Activated T-cell treated with anti-CD3 and anti-CD28 coated beads for 24 hours (primary cell): Measurements from ENCODE around the gene HDAC4.

Source experiments
- DNase-seq: peaks from one replicate; pipeline ENCODE4 v3.0.0-alpha.2; 2020; ENCODE audit warnings: low read depth

Gene HDAC4

DNA sequence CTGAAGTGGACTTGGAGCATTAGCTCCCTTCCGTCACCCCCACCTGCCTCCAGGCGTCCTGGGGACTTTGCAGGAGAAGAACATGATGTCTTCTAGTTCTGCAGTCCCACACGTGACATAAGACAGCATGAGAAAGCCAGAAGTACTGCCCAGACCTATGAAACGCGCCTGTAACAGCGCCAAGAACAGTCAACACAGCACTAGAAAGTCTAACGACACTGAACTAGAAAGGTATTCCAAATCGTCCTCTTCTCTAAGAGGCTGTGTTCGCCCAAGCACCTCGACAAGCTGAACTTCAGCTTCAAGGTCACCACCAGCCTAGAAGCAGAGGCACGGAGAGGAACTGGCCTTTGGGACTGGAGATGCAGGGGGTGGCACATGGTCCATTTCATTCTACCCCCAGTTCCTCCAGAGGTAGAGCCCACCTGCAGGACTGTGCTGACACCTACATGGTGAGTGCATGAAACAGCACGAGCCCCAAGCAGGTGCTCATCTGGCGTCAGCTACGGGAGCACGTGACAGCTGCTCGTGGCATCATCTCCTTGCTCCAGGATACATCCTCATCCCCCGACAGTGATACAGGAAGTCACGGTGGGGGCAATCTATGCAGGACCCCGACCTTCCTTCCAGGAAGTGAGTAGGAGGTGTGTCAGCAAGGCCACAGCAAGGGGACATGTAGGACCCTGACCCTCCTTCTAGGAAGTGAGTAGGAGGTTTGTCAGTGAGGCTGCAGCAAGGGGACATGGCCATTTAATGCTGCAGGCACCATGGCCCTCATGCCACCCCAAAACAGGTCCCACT lies 3.7 kb downstream of the HDAC4 start:
- DNase-seq: no peak

DNA sequence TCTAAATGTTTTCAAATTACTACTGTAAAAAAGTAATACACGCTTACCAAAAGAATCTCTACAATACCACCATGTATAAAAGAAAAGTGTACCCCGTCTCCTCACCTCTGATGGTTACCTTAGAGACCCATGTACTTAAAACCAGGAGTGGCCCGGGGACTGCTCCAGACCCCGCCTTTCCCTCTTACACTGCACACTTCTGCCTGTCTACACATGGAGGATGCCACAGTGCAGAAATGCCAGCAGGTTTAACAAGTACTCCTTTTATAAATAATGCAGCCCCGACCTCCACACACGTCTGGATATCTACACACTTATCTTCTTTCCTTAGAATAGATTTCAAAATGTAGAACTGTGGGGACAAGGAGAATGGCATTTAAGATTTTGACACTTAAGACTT lies 5.3 kb downstream of the HDAC4 start:
- DNase-seq: no peak

DNA sequence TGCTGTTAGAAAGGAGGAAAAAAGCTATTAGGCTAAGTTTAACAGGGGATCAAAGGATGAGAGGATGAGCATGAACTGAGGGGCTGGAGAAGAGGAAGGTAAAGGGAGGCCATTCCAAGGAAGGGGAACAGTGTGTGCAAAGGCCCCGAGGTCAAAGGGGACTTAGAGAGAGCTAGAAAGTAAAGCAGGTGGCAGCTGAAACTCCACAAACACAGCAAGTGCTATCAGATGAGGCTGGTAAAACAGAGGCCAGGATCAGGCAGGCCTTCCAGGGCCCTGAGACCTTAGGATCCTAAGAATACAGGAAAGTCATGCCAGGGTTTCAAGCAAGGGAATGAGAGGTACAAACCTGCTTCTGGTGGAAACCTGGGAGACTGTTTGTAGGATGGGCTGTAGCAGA lies 5.8 kb downstream of the HDAC4 start:
- no peak for DNase-seq

DNA sequence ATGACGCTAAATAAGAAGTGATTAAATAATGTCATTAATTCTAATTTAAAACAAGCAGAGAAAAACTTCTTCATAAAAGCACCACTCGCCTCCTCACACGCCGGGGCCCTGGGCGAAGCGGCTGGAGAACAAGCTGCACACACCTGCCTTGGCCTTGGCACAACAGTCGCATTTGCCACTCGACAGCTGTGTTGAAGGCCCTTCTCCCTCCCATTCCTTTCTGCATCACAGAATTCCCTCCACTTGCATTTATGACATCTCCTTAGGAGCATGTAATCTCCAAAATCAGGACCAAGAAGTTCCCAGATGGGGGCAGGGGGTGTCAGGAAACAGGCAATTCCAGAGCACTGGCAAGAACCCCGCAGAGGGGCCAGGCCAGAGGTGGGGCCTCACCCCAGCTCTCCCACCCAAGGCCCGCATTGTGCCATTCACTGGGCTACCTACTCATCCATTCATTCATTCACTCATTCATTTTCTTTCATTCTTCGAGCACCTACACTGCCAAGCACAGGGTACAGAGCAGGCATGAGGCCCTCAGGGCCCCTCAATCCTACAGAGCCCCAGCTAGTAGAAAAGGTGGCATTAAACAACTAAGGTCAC lies 6.4 kb downstream of the HDAC4 start:
- no peak for DNase-seq

DNA sequence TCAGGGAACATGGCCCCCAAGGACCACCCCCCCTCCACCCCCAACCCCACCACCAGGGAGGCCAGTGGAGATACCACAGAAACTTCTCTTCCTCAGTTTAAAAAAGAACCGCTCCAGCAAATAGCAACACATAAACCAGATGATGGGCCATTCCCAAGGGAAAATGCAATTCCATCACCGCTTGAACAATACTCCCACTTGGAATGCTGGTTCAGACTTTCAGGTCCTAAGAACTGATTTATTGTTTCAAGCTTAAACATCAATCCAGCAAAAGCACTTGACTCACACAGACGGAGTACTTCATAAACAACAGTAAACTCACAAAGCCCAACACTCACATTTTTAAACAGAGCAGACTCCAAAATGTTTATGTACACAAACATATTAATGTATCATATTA lies 6.9 kb downstream of the HDAC4 start:
- DNase-seq: no peak

DNA sequence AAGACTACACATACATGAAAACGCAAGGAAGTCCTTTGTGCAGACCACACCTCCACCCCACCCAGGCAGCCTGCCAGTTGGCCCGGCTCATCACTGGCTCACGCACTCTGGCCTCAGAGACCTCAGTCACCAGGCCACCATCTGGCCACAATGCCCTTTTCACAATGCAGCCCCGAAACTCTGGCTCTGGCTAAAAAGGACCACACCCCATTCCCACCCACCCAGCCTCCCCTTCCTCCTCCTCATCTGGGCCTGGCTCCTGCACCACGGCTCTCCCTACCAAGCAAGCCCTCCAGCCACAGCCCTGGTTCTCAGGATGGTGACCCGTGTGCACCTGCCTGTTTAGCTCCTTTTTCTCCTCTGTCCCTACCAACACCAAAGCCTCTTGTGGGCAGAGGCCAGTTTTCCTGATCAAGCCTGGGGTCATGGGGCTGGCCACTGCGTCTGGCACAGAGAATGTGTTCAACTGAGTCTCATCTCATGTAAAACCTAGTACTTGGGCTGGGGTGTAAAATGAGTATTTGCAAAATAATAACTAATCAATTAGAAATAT lies 7.4 kb downstream of the HDAC4 start:
- DNase-seq: no peak

DNA sequence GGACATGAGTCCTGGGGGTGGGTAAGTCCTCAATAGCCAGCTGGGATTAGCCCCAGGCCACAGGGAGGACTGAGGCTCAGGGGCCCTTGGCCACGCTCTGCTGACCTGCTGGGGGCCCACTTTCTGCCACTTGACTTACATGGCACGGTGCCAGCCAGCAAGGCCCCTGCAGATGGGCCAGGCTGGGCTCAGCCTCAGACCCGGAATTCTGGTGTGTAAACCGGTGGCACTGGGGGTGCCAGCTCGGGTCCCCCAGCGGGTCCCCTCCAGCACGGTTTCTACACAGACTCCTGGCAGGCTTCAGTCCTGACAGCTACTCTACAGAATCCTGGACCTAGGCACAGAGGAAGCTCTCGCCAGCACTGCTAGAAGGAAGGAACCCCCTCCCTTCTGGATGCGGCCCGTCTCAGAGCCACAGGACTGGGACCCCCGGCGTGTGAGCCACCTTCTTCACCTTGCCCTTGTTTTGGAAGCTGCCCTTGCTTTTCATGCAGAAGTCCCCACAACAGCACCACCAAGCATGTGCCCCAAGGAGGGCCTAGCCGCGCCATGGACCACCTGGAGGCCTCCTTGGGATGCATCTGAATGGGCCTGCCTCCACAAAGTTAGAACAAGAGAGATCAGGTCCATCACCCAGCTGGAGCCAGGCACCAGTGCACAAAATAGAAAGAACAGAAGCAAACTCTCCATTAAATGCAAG lies 8.0 kb downstream of the HDAC4 start:
- DNase-seq: no peak

DNA sequence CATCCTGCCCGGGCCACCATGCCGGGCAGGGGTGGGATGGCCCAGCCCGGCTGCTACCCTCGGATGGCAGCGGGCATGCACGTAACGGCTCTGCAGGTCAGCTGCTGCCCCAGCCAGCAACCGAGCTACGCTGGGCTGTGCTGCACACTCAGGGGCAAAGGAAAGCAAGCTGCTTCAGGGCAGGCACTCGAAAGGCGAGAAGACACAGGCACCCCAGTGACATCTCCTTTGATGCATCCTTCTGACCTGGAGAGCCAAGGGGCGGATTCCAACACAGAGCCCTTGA lies 8.8 kb downstream of the HDAC4 start:
- no peak for DNase-seq

DNA sequence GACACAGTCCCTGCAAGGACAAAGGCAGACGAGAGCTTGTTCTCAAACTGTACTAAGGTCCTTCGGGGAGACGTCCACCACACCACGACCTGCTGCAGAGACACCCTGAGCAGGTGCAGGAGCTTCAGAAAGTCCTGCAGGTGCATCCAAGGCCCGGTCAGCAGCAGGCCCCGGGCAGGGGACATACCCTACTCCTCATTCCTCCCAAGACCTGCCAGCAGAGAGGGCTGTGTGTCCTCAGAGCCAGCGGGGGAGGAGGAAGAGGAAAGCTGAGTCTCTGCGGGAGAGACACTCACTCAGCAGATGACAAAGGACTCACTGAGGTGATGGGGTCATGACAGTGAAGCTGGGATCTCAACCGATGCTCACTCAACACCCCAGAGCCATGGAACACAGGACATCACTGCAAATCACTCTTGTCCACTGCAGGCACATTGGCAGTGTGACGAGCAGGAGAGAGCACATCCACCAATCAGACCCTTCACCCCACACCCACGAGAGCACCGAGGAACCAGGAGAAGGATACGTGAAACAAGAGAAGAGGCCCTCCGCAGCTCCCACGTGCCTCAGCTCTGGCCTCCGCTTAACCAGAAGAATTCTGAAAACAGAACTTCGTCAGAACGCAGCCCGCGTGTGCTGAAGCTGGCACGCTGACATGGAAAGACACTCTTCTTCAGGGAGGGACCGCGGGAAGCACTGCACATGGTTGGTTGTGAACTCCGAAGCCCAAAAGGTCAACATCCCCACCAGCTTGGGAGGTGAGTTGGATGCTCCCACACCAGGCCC lies 9.3 kb downstream of the HDAC4 start:
- DNase-seq: no peak

DNA sequence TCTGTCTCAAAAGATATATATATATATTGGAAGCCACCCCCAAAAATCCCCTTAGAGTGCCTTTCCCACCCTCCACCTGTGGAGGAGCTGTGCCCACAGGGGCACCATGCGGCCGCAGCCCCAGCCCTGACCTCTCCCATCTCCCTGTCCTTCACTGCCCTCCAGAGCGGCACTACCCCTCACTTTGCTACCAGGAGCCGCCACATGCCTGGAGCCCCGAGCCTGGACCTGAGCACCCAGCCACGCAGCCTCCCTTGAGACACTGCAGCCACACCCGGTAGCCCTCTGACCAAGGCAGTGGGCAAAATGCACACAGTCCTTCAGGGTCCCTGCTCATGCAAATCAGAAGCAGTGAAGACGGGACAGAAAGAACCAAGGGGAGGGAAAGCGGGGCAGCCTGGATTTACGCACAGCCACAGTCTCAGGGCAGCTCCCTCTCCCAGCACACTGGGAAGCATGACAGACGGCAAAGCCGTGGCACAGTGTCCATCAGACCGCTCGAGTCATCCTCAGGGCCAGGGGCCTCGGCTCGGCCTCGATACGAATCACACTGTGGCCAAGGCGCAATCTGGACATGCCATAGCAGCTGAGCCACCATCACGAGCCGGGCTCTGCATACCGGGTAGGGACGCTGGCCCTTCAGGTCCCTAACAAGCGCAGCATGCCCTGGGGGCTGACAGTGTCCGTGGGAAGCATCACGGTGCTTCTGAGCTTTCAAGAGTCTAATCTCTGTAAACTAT lies 10.1 kb downstream of the HDAC4 start:
- no peak for DNase-seq

DNA sequence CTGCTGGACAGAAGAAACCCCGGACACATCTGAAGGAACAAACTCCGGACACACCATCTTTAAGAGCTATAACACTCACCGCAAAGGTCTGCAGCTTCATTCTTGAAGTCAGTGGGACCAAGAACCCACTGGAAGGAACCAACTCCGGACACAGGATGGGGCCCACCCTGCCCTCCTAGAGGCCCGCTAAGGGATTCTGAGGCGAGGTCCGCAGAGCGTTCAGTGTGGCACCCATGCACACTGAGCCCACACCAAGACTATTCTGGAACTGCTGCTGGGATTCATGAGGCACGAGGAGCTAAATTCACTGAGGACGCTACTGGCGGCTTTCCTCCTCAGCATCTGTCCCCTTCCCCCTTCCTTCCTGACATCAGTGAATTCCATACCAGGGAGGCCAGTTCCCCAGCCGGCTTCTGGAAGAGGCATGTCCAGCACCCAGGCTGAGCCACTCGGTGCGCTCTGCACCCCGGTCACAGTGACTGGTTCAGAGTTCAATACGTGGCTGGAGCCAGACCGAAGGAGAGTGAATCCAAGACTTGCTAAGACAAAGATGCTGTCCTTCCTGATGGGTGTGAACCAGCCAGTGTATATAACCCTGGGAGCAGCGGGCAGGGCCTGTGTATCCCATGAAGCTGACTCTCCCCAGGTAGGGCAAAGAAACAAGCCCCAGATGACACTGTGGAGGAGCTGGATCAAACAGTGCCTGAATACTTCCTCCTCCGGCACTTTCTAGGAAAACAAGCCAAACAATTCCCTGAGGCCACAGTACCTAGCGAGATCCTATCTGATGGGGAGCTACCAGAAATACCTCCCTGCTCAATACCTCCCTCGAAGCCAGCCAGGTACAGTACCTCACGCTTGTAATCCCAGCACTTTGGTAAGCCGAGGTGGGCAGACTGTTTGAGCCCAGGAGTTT lies 11.1 kb downstream of the HDAC4 start:
- DNase-seq: no peak

DNA sequence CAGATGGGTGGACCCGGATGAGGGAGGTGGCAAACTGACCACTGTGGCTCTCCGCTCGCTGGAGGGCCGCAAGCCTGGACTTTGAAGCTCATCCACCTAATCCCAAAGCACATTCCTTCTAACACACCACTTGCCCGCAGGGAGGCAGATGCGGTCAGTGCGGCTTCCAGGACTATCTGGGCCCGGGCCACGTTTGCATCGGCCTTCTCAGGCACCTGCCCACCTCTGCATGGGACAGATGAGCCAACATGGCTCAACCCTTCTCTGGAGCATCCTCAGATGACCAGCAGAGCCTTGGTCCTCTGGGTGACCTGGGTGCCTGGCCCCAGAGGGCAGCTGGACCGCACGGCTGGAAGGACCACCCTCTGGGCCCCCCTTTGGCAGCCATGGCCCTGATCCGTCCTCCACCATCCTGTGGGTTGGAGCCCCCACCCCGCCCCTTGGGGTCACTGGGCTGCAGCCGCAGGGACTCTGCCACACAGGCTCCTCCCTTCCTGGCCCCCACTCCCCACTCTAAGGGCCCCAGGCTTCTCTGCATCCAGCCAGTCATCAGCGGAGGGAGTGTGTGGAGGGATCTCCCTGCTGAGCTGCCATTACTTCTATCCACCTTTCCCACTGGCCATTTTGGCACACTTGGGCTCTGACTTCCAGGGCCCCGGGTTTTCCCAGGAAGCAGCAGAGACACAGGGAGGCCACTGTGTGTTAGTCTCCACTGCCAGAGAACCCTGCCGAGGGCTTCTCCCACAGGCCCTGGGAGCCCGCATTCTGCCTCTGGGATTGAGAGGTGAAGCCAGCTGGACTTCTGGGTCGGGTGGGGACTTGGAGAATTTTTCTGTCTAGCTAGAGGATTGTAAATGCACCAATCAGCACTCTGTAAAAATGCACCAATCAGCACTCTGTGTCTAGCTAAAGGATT lies 12.3 kb downstream of the HDAC4 start:
- no peak for DNase-seq

DNA sequence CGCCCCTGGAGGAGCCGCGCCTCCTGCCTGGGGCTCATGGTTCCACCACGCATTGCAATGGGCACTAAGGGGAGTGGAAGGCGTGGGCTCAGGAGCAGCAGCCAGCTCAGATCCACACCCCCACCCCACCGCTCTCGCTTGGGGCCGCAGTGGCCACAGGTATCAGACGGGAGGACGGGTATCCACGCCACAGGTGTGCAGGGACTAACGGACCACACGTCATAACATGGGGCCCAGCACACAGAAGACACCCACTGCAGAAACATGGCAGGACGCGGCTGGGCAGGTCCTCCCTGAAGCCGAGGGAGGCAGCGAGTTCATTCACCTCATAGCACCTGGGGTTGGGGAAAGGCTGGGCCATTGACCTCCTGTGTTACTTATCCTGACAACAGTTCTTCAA lies 13.0 kb downstream of the HDAC4 start:
- DNase-seq: no peak

DNA sequence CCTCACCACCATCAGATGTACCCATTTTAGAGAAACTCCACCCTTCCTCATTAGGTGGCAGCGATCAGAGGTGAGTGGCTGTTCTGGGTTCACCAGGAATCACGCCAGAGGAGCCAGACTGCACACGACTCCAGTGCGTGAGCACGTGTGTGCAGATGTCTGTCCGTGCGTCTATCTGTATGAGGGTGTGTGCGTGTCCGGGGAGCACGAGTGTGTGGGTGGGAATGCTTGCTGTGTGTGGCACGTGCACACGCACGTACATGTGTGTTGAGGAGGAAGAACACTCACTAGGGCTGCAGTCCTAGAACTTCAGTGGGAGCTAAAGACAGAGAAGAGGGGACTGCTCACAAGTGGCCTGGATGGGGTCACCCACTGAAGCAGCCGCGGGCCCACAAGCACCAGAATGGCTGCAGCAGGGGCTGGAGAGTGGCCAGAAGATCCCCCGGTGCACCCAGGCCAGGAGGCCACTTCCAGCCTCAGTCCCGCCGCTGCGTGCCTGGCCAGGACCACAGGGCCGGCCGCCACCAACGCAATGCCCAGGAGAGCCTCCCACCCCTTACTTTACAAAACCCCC lies 13.9 kb downstream of the HDAC4 start:
- no peak for DNase-seq

DNA sequence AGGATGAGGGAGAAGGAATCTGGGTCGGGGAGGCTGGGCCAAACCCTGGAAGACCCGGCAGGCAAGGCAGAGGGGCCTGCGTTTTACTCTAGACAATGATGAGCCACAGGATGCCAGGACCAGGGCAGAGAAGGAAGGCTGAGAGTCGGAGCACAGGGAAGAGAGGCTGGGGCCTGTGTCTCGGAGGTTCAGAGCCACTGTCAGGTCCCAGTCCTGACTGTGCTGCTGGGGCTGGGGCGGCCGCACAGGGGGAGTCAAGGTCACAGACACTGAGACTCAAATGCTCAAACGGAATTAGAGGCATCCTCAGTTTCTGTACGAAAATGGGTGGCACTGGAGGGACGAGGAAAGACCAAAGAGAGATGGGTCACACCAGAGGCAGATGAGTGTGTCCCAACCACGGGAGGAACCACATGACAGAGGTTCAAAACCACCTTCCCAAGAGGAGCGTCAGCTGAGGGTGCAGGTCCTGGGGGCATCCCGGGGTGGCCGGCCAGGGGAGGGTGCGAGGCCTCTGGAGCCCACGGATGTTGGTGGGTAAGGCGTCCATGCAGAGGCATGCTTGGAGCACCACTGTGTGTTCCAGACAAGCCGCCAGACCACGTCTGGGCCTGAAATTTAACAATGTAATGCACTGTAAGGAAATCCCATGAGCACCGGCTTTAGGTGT lies 14.7 kb downstream of the HDAC4 start:
- no peak for DNase-seq

DNA sequence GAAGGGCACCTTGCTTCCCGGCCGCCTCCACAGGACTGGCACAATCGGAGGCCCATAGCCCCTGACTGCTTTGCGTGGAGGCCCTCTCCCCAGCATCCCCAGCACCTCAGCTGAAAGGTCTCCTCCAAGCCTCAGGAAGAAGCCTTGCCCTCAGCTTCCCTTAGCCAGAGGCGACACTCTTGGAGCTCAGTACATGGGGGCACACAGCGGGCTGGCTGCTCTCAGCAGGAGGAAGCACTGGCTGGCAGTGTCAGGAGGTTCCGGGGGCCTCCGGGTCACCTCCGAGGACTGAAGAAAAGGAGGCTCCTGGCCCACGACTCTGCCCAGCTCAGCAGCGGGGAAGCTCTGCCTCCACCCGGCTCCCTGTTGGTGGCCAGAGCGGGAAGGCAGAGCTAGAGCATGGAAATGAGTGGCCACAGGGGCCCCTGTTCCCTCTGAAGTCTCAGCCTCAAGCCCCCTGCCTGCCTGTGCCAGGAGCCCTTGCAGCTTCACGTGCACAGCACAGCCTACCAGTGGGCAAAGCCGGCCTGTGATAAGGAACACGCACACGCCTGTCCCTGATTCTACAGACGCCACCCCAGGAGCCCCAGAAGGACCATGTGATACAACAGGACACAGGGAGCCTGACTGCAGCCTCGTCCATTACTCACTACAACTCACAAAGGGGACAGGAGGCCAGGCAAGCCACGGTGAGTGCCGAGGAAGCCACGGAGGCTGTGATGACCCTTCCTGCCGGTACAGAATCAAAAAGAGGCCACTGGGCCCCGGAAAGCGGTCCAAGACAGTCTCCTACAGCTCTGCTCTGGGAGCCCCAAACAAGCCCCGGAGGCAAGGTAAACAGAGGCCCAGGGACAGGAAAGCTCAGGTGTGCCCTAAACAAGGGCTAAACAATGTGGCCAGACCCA lies 15.5 kb downstream of the HDAC4 start:
- DNase-seq: no peak

DNA sequence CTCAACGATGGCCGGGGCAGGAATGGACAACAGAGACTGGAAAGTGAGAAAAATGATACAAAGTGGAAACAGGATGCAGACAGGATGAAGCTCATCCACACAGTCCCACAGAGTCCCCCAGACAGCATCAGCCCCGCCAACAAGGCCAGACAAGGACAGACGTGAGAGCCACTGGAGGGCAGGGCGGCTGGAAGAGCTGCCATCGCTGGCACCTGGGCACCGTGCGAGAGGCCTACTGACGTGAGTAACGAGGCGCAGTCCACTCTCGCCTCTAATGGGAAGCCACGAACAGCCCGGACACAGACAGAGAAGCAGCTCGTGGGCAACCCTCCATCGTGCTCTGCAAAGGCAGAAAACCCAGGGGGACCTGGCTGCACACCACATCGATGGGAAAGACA lies 17.1 kb downstream of the HDAC4 start:
- no peak for DNase-seq
